H9 (cell line): Measurements from ENCODE around the gene ERAL1. TPM values are rescaled to one million over a fixed set of nuclear protein-coding genes. Genes with fewer than 3 reads are reported as not detected.

ENCODE experiments used
- DNase-seq: peaks from one replicate; pipeline ENCODE4 v3.0.0-alpha.2; 2017
- H2AFZ ChIP-seq: one replicate; pipeline ENCODE4 v1.6.1; 2013; ENCODE audit warnings: mild to moderate bottlenecking, low read length, control low read depth, moderate library complexity
- H2AK5ac ChIP-seq: 2 replicates; pipeline ENCODE4 v1.6.1; 2013; ENCODE audit warnings: low read length, control low read depth, mixed read lengths; ENCODE audit not compliant: insufficient read length
- H2BK120ac ChIP-seq: one replicate; pipeline ENCODE4 v1.6.1; 2013; ENCODE audit warnings: low read depth, mild to moderate bottlenecking, low read length, control low read depth, inconsistent platforms; ENCODE audit not compliant: poor library complexity, severe bottlenecking
- H2BK12ac ChIP-seq: 2 replicates; pipeline ENCODE4 v1.6.1; 2013; ENCODE audit warnings: low read length, control low read depth, mixed read lengths, low read depth; ENCODE audit not compliant: insufficient read length
- H2BK15ac ChIP-seq: 2 replicates; pipeline ENCODE4 v1.6.1; 2013; ENCODE audit warnings: low read depth, low read length, control low read depth
- H2BK20ac ChIP-seq: one replicate; pipeline ENCODE4 v1.6.1; 2013; ENCODE audit warnings: low read depth, mild to moderate bottlenecking, low read length, control low read depth, inconsistent platforms; ENCODE audit not compliant: poor library complexity, severe bottlenecking
- H2BK5ac ChIP-seq: 2 replicates; pipeline ENCODE4 v1.6.1; 2013; ENCODE audit warnings: low read length, control low read depth, mixed read lengths; ENCODE audit not compliant: insufficient read length
- H3K14ac ChIP-seq: 2 replicates; pipeline ENCODE4 v1.6.1; 2013; ENCODE audit warnings: low read length, control low read depth; ENCODE audit not compliant: insufficient read depth
- H3K18ac ChIP-seq: 2 replicates; pipeline ENCODE4 v1.6.1; 2013; ENCODE audit warnings: low read depth, mild to moderate bottlenecking, mixed read lengths, low read length, control low read depth; ENCODE audit not compliant: insufficient read length
- H3K23ac ChIP-seq: 2 replicates; pipeline ENCODE4 v1.6.1; 2013; ENCODE audit warnings: low read length, control low read depth, mixed read lengths, low read depth; ENCODE audit not compliant: insufficient read length
- H3K23me2 ChIP-seq: 2 replicates; pipeline ENCODE4 v1.6.1; 2013; ENCODE audit warnings: low read depth, mild to moderate bottlenecking, mixed read lengths, low read length, control low read depth; ENCODE audit not compliant: insufficient read length, poor library complexity, severe bottlenecking
- H3K27ac ChIP-seq: 2 replicates; pipeline ENCODE4 v1.5.1; 2013; ENCODE audit warnings: low read length, control low read depth, mixed read lengths, low read depth; ENCODE audit not compliant: insufficient read length
- H3K27me3 ChIP-seq: 2 replicates; pipeline ENCODE4 v1.6.1; 2013; ENCODE audit warnings: low read length, control low read depth, inconsistent platforms; ENCODE audit not compliant: insufficient read depth
- H3K4ac ChIP-seq: 2 replicates; pipeline ENCODE4 v1.6.1; 2013; ENCODE audit warnings: low read depth, mild to moderate bottlenecking, control low read depth, inconsistent platforms, low read length, moderate library complexity
- H3K4me1 ChIP-seq: 2 replicates; pipeline ENCODE4 v1.6.1; 2013; ENCODE audit warnings: low read length, control low read depth, inconsistent platforms; ENCODE audit not compliant: insufficient read depth
- H3K4me2 ChIP-seq: 2 replicates; pipeline ENCODE4 v1.6.1; 2013; ENCODE audit warnings: low read length, control low read depth, mixed read lengths; ENCODE audit not compliant: insufficient read length, insufficient read depth
- H3K56ac ChIP-seq: 2 replicates; pipeline ENCODE4 v1.6.1; 2013; ENCODE audit warnings: low read depth, mild to moderate bottlenecking, mixed read lengths, low read length, control low read depth; ENCODE audit not compliant: insufficient read length
- H3K79me1 ChIP-seq: 2 replicates; pipeline ENCODE4 v1.6.1; 2013; ENCODE audit warnings: low read depth, mild to moderate bottlenecking, moderate library complexity, low read length, control low read depth, inconsistent platforms; ENCODE audit not compliant: insufficient read depth, poor library complexity, severe bottlenecking
- H3K79me2 ChIP-seq: 2 replicates; pipeline ENCODE4 v1.6.1; 2013; ENCODE audit warnings: low read length, control low read depth, inconsistent platforms; ENCODE audit not compliant: insufficient read depth
- H3K9ac ChIP-seq: 2 replicates; pipeline ENCODE4 v1.6.1; 2013; ENCODE audit warnings: low read length, control low read depth, mixed read lengths; ENCODE audit not compliant: insufficient read length; ENCODE audit errors: extremely low read depth
- H3K9me3 ChIP-seq: one replicate; pipeline ENCODE4 v1.6.1; 2013; ENCODE audit warnings: low read depth, low read length, inconsistent platforms; ENCODE audit not compliant: control insufficient read depth
- H3T11ph ChIP-seq: one replicate; pipeline ENCODE4 v1.6.1; 2013; ENCODE audit warnings: mild to moderate bottlenecking, low read length, control low read depth, inconsistent platforms
- H4K20me1 ChIP-seq: one replicate; pipeline ENCODE4 v1.6.1; 2013; ENCODE audit not compliant: control insufficient read depth, insufficient read length, insufficient read depth
- H4K5ac ChIP-seq: 2 replicates; pipeline ENCODE4 v1.6.1; 2013; ENCODE audit warnings: low read depth, mild to moderate bottlenecking, mixed read lengths, low read length, control low read depth; ENCODE audit not compliant: insufficient read length
- H4K8ac ChIP-seq: replicated peaks from 2 replicates; pipeline ENCODE4 v1.6.1; 2013; ENCODE audit warnings: low read length, control low read depth, mixed read lengths, low read depth; ENCODE audit not compliant: insufficient read length
- H4K91ac ChIP-seq: 2 replicates; pipeline ENCODE4 v1.6.1; 2013; ENCODE audit warnings: low read depth, mild to moderate bottlenecking, moderate library complexity, mixed read lengths, low read length, control low read depth; ENCODE audit not compliant: insufficient read length
- H3K27ac Mint-ChIP-seq, 3 experiments: 2 replicates in 2 of 3; 3 replicates in 1 of 3; pipeline ENCODE4 v1.8.0; 2020 to 2021; ENCODE audit warnings: mixed read lengths in 3 of 3, mild to moderate bottlenecking in 1 of 3, moderate library complexity in 1 of 3
- H3K27me3 Mint-ChIP-seq: 2 replicates; pipeline ENCODE4 v1.8.0; 2021; ENCODE audit warnings: low read depth, mild to moderate bottlenecking, moderate library complexity, mixed read lengths
- H3K36me3 Mint-ChIP-seq, 3 experiments: 2 replicates in 2 of 3; 3 replicates in 1 of 3; pipeline ENCODE4 v1.8.0; 2020 to 2021; ENCODE audit warnings: low read depth in 3 of 3, mixed read lengths in 3 of 3; ENCODE audit not compliant: insufficient read depth in 1 of 3
- H3K4me1 Mint-ChIP-seq, 2 experiments: 2 replicates each; pipeline ENCODE4 v1.8.0; 2020; ENCODE audit warnings: mixed read lengths in 2 of 2
- H3K4me3 Mint-ChIP-seq, 2 experiments: 2 replicates in 1 of 2; 3 replicates in 1 of 2; pipeline ENCODE4 v1.8.0; 2020 to 2021; ENCODE audit warnings: mild to moderate bottlenecking in 2 of 2, mixed read lengths in 2 of 2, moderate library complexity in 1 of 2
- H3K9me3 Mint-ChIP-seq, 2 experiments: 2 replicates in 1 of 2; 3 replicates in 1 of 2; pipeline ENCODE4 v1.8.0; 2020; ENCODE audit warnings: mild to moderate bottlenecking in 2 of 2, mixed read lengths in 2 of 2, moderate library complexity in 1 of 2
- WGBS: extraction: QIAGEN DNeasy Blood & Tissue Kit; methylation state at CpG from one replicate; pipeline ENCODE4 v1.1.7; 2013; ENCODE audit warnings: missing lambda C conversion rate, low lambda C conversion rate, mixed read lengths; ENCODE audit not compliant: insufficient read length; ENCODE audit errors: extremely low coverage; 5-methylcytosine and 5-hydroxymethylcytosine counted together
- total RNA-seq: library from RNA; stranded (reverse); gene quantifications from 2 replicates; pipeline ENCODE4 v1.2.1, GENCODE V29; 2021
- TF ChIP-seq, protein P1 (sequence below): fragments of 200-600 bp; sonication (generic); conservative IDR thresholded peaks from 3 replicates; pipeline ENCODE4 v1.8.0; 2021; ENCODE audit warnings: antibody characterized with exemption, mild to moderate bottlenecking

Gene ERAL1
- total RNA-seq, 1 experiment from 2014 or later, result 67.8 TPM

DNA sequence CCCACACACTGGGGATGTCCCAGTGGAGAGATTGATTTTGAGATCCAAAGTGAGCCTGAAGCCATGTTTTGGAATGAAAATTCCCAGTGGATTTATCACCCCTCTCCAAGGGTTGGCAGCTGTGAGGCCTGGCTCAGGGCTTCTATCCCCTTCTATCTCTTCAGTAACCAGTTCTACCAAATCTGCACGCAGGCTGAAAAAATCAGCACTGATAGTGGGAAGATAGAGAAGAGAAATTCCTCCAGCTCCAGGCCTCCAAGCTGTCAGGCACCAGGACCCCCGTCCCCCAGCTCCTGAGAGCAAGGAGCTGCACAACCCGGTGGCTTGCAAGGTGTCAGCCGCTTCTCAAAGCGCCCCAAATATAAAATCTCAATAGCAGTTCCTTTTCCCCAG is 41.7 kb downstream of the ERAL1 start:
- Mint-ChIP-seq H3K4me3 (peak overlapping the region; percentile 93 to 96), H3K27ac (peak overlapping the region; percentile 52 to 96 (median 78); a peak in 4 of 7 replicates), H3K36me3 (peaks cover 23 to 34% (median 23%) of the 10 kb centered on the region in 3 experiments; a peak in 6 of 7 replicates), H3K27me3 (no peaks in the 10 kb centered on the region; the same call in 1 of the 2 replicates), H3K9me3 (no peaks in the 10 kb centered on the region), H3K4me1 (peaks cover 19 to 22% of the 10 kb centered on the region in 2 experiments)
- H3K79me2 ChIP-seq, result peaks cover 4% of the 10 kb centered on the region; the same call in 1 of the 2 replicates
- no peak overlapping the region for H4K8ac ChIP-seq
- no peak overlapping the region for H3T11ph ChIP-seq
- no peak overlapping the region for H2BK20ac ChIP-seq
- H3K4me2 ChIP-seq, result peak overlapping the region; percentile 63
- H3K9me3 ChIP-seq, result no peaks in the 10 kb centered on the region
- H4K20me1 ChIP-seq, result no peaks in the 10 kb centered on the region
- H2BK120ac ChIP-seq, result no peak overlapping the region
- no peak overlapping the region for H3K56ac ChIP-seq
- H3K27ac ChIP-seq, result no peak overlapping the region
- no peak overlapping the region for H2AFZ ChIP-seq
- H2BK12ac ChIP-seq, result no peak overlapping the region
- peaks cover 4% of the 10 kb centered on the region for H3K79me1 ChIP-seq
- H2BK5ac ChIP-seq, result no peak overlapping the region
- H3K27me3 ChIP-seq, result 0 out of 2 replicates have a peak, but pooled peaks cover 3% of the 10 kb centered on the region
- H3K9ac ChIP-seq, result peak overlapping the region; percentile 60
- no peak overlapping the region for H2AK5ac ChIP-seq
- no peak overlapping the region for H3K18ac ChIP-seq
- DNase-seq, result no peak
- H3K23ac ChIP-seq, result no peak overlapping the region
- WGBS, result no CpG with 5 or more reads among the region's 5 CpGs
- no peak overlapping the region for H4K5ac ChIP-seq
- no peak overlapping the region for H3K4ac ChIP-seq
- H4K91ac ChIP-seq, result no peak overlapping the region
- no peak overlapping the region for H3K14ac ChIP-seq
- peaks cover 6% of the 10 kb centered on the region for H3K23me2 ChIP-seq
- TF ChIP-seq, protein P1, sequence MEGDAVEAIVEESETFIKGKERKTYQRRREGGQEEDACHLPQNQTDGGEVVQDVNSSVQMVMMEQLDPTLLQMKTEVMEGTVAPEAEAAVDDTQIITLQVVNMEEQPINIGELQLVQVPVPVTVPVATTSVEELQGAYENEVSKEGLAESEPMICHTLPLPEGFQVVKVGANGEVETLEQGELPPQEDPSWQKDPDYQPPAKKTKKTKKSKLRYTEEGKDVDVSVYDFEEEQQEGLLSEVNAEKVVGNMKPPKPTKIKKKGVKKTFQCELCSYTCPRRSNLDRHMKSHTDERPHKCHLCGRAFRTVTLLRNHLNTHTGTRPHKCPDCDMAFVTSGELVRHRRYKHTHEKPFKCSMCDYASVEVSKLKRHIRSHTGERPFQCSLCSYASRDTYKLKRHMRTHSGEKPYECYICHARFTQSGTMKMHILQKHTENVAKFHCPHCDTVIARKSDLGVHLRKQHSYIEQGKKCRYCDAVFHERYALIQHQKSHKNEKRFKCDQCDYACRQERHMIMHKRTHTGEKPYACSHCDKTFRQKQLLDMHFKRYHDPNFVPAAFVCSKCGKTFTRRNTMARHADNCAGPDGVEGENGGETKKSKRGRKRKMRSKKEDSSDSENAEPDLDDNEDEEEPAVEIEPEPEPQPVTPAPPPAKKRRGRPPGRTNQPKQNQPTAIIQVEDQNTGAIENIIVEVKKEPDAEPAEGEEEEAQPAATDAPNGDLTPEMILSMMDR, result no peak
- peaks cover 9% of the 10 kb centered on the region for H3K4me1 ChIP-seq
- H2BK15ac ChIP-seq, result no peak overlapping the region
